K562 (cell line): ENCODE results near the gene GJC2. TPM values are rescaled to one million over a fixed set of nuclear protein-coding genes. Genes with fewer than 3 reads are reported as not detected.

Experiments used
- ATAC-seq: fragments of 200-7000 bp; cut with Tn5 transposase; 3 replicates; pipeline ENCODE4 v1.9.1; 2020; ENCODE audit warnings: moderate library complexity
- BruUV-seq: library from RNA; stranded (reverse); fragments of 400-500 nt; replicated peaks from 2 replicates; lab custom pipeline; 2021; lab: Mats Ljungman, UMichigan
- CTCF ChIA-PET: fragments of 300-600 bp; formaldehyde crosslinking; extraction: SDS; loops from one replicate; lab custom pipeline; 2021; ENCODE audit warnings: low intra/inter-chr PET ratio; lab: Yijun Ruan, JAX
- POLR2A ChIA-PET: fragments of 300-600, 350-650 bp; sonication (Branson Sonifier 250); formaldehyde crosslinking; extraction: SDS; loops from one replicate; lab custom pipeline; 2021; ENCODE audit warnings: antibody characterized with exemption, inconsistent platforms; lab: Yijun Ruan, JAX
- DNase-seq, 4 experiments: peaks; one replicate each; pipeline versions ENCODE4 v3.0.0 to v3.0.0-alpha.2; 2011 to 2018; ENCODE audit warnings: low spot score in 3 of 4, mixed read lengths in 3 of 4; ENCODE audit errors: extremely low read depth in 1 of 4
- FAIRE-seq: peaks from 2 replicates; lab custom pipeline; 2011; peaks lifted over from hg19 to GRCh38; lab: Jason Lieb, UNC
- H2AFZ ChIP-seq: 2 replicates; pipeline ENCODE4 v1.6.0; 2011; ENCODE audit warnings: low read depth, low read length, control low read depth, inconsistent platforms
- H3K27ac ChIP-seq: fragments of 200-600 bp; 3 replicates; pipeline ENCODE4 v1.8.0; 2011; ENCODE audit warnings: low read depth, mild to moderate bottlenecking, control low read depth, inconsistent platforms, low read length, moderate library complexity, mixed read lengths; ENCODE audit errors: extremely low read depth
- H3K27me3 ChIP-seq, 2 experiments: fragments of 300-600 bp in 1 of 2; 2 replicates in 1 of 2; 3 replicates in 1 of 2; pipeline versions ENCODE4 v1.6.0 to v1.8.0; 2011; ENCODE audit warnings: inconsistent platforms in 2 of 2, low read length in 2 of 2, mild to moderate bottlenecking in 1 of 2, mixed read lengths in 1 of 2, moderate library complexity in 1 of 2; ENCODE audit not compliant: control insufficient read depth in 2 of 2, insufficient read depth in 2 of 2
- H3K36me3 ChIP-seq: fragments of 300-600 bp; 3 replicates; pipeline ENCODE4 v1.8.0; 2011; ENCODE audit warnings: mild to moderate bottlenecking, low read length, inconsistent platforms; ENCODE audit not compliant: control insufficient read depth, insufficient read depth
- H3K4me1 ChIP-seq, 2 experiments: fragments of 200-600 bp in 1 of 2; replicated peaks in 1 of 2; 2 replicates in 1 of 2; 3 replicates in 1 of 2; pipeline versions ENCODE4 v1.5.1 to v1.8.0; 2011; ENCODE audit warnings: inconsistent platforms in 2 of 2, low read length in 2 of 2, mild to moderate bottlenecking in 1 of 2, mixed read lengths in 1 of 2, moderate library complexity in 1 of 2; ENCODE audit not compliant: control insufficient read depth in 2 of 2, insufficient read depth in 2 of 2
- H3K4me2 ChIP-seq: 2 replicates; pipeline ENCODE4 v1.6.1; 2011; ENCODE audit warnings: low read length, control low read depth, inconsistent platforms, mixed read lengths; ENCODE audit not compliant: insufficient read depth
- H3K4me3 ChIP-seq: fragments of 200-600 bp; sonication (generic), shearing (Covaris generic); 2 replicates; pipeline ENCODE4 v1.5.1; 2016; ENCODE audit warnings: control low read depth, inconsistent platforms
- H3K79me2 ChIP-seq: fragments of 200-600 bp; 3 replicates; pipeline ENCODE4 v1.8.0; 2011; ENCODE audit warnings: low read length, inconsistent platforms; ENCODE audit not compliant: control insufficient read depth, insufficient read depth
- H3K9ac ChIP-seq, 2 experiments: 2 replicates each; pipeline versions ENCODE4 v1.6.0 to v1.6.1; 2011; ENCODE audit warnings: low read depth in 2 of 2, low read length in 2 of 2, control low read depth in 1 of 2, inconsistent platforms in 1 of 2, mild to moderate bottlenecking in 1 of 2, mixed read lengths in 1 of 2; ENCODE audit not compliant: insufficient read depth in 1 of 2
- H3K9me1 ChIP-seq: one replicate; pipeline ENCODE4 v1.6.0; 2011; ENCODE audit warnings: inconsistent platforms, mild to moderate bottlenecking, low read length, moderate library complexity; ENCODE audit not compliant: control insufficient read depth, insufficient read depth
- H3K9me3 ChIP-seq: replicated peaks from 2 replicates; pipeline ENCODE4 v1.5.1; 2011; ENCODE audit warnings: low read depth, low read length, inconsistent platforms; ENCODE audit not compliant: control insufficient read depth, insufficient read depth
- H4K20me1 ChIP-seq: replicated peaks from 2 replicates; pipeline ENCODE4 v1.6.1; 2011; ENCODE audit warnings: low read length, inconsistent platforms, mixed read lengths; ENCODE audit not compliant: control insufficient read depth, insufficient read depth
- AFF1 ChIP-seq, 2 experiments: fragments of 450-650 bp; IDR thresholded peaks; 2 replicates each; pipeline ENCODE4 v1.6.1; 2018; ENCODE audit warnings: mild to moderate bottlenecking in 2 of 2, low read depth in 1 of 2; ENCODE audit not compliant: partially characterized antibody in 2 of 2
- FUS ChIP-seq: fragments of 200-400 bp; formaldehyde crosslinking; optimal IDR thresholded peaks from 2 replicates; pipeline ENCODE3; 2017; ENCODE audit warnings: low read depth, low read length
- MGA ChIP-seq: fragments of 450-650 bp; IDR thresholded peaks from 2 replicates; pipeline ENCODE4 v1.6.1; 2016; ENCODE audit warnings: mild to moderate bottlenecking, moderate library complexity
- PHF21A ChIP-seq: fragments of 450-650 bp; IDR thresholded peaks from 2 replicates; pipeline ENCODE4 v1.6.1; 2017; ENCODE audit warnings: low read depth, borderline replicate concordance
- WGBS: fragments of 100-300 bp; shearing (Covaris generic); methylation state at CpG from one replicate; pipeline ENCODE4 v1.1.6; 2016; ENCODE audit warnings: low coverage, mixed read lengths; ENCODE audit not compliant: insufficient coverage; ENCODE audit errors: missing lambda C conversion rate; 5-methylcytosine and 5-hydroxymethylcytosine counted together
- in situ Hi-C: fragments of 300-500 bp; cut with MboI; formaldehyde crosslinking; loops from 4 replicates; pipeline ENCODE4 v1.15.0; 2018; ENCODE audit warnings: inconsistent platforms, mixed read lengths
- intact Hi-C: fragments of 100-400 bp; cut with micrococcal nuclease; formaldehyde crosslinking; loops from 2 replicates; pipeline ENCODE4 v1.14.2; 2022
- polyA plus RNA-seq, 8 experiments: library from polyadenylated mRNA; depleted of rRNA in 4 of 8; stranded (reverse) in 5 of 8; unstranded in 3 of 8; fragments of >200 nt; fragmentation: Nextera tagmentation in 2 of 8; fragmentation: Illumina TruSeq in 1 of 8; extraction: Ambion mirVana in 2 of 8; extraction: Trizol in 1 of 8; gene quantifications; 2 replicates each; pipeline versions ENCODE4 v1.2.1 to v1.2.3, GENCODE V29; 2011 to 2014; ENCODE audit warnings: inconsistent platforms in 1 of 8, missing spikeins in 1 of 8
- total RNA-seq, 7 experiments: library from RNA; depleted of rRNA in 6 of 7; stranded (reverse); fragments of >200 nt in 6 of 7; fragmentation: Illumina TruSeq in 2 of 7; extraction: Trizol in 2 of 7; gene quantifications; 2 replicates each; pipeline versions ENCODE4 v1.2.1 to v1.2.3, GENCODE V29; 2011 to 2021; ENCODE audit warnings: low replicate concordance in 1 of 7

GJC2 gene
- total and polyA plus RNA-seq, 9 of the 15 experiments (the other 6 are each of a cell fraction or from before 2014, with no cell fraction given): 0.03 to 0.62 (median 0.11) TPM; not detected in 2

- H3K9me1 ChIP-seq: no peaks in the 10 kb centered on the region
- no peaks in the 10 kb centered on the region for H3K79me2 ChIP-seq
- H3K36me3 ChIP-seq: no peaks in the 10 kb centered on the region
- ChIA-PET POLR2A (interaction anchor here (0.6 kb wide), 1 partner anchor 183 kb away, joined by 3 read pairs; no protein-coding TSS in a partner anchor), CTCF (no interaction called here)
- peaks cover 0 to 4% of the 10 kb centered on the region in 2 experiments; a peak in 2 of 5 replicates for H3K4me1 ChIP-seq
- DNase-seq: no peak
- peaks cover 9% of the 10 kb centered on the region for H3K9me3 ChIP-seq
- H3K4me3 ChIP-seq: no peak overlapping the region
- H3K27ac ChIP-seq: no peak overlapping the region
- no TSS peak for BruUV-seq
- 11% methylated on average over 4 of the region's 4 CpGs for WGBS
- no peaks in the 10 kb centered on the region for H4K20me1 ChIP-seq
- in situ Hi-C loops: no loop called here
- H3K27me3 ChIP-seq: peaks cover 0 to 6% of the 10 kb centered on the region in 2 experiments; a peak in 1 of 5 replicates
- intact Hi-C loops: no loop called here
- no peak overlapping the region for H3K4me2 ChIP-seq
- no peak overlapping the region for H3K9ac ChIP-seq
- no peak for ATAC-seq
- H2AFZ ChIP-seq: no peak overlapping the region
- FAIRE-seq: no peak
- TF ChIP-seq PHF21A (no peak), FUS (no peak), MGA (no peak), AFF1 (IDR thresholded peaks at IDR 0.05; ENCODE audit: low read depth in 1 of 2, partially characterized antibody in 2 of 2) (no peak)
Measured at GRCh38 chr1:228197555-228198147, 47.9 kb downstream of the GJC2 start.
